Neural crest cell (in vitro differentiated cells): ENCODE results near the gene SWAP70. TPM values are rescaled to one million over a fixed set of nuclear protein-coding genes. Genes with fewer than 3 reads are reported as not detected.

Experiments used
- DNase-seq: peaks from one replicate; pipeline ENCODE4 v3.0.0; 2021; ENCODE audit warnings: low read depth, mixed read lengths, low spot score
- H3K27ac Mint-ChIP-seq: one replicate; pipeline ENCODE4 v1.8.0; 2021; ENCODE audit warnings: mild to moderate bottlenecking, mixed read lengths; ENCODE audit not compliant: unreplicated experiment
- H3K27me3 Mint-ChIP-seq: 2 replicates; pipeline ENCODE4 v1.8.0; 2021; ENCODE audit warnings: low read depth, mild to moderate bottlenecking, mixed read lengths
- H3K36me3 Mint-ChIP-seq: 2 replicates; pipeline ENCODE4 v1.8.0; 2021; ENCODE audit warnings: low read depth, mild to moderate bottlenecking, mixed read lengths
- H3K4me1 Mint-ChIP-seq: 2 replicates; pipeline ENCODE4 v1.8.0; 2021; ENCODE audit warnings: mixed read lengths
- H3K4me3 Mint-ChIP-seq: one replicate; pipeline ENCODE4 v1.8.0; 2021; ENCODE audit warnings: mild to moderate bottlenecking, mixed read lengths
- H3K9me3 Mint-ChIP-seq: 2 replicates; pipeline ENCODE4 v1.8.0; 2021; ENCODE audit warnings: mixed read lengths
- total RNA-seq: library from RNA; stranded (reverse); gene quantifications from 2 replicates; pipeline ENCODE4 v1.2.1, GENCODE V29; 2021
- TF ChIP-seq, protein P1 (sequence below): fragments of 200-600 bp; sonication (generic); conservative IDR thresholded peaks from 2 replicates; pipeline ENCODE4 v1.5.0; 2021; ENCODE audit warnings: antibody characterized with exemption, mild to moderate bottlenecking

SWAP70 gene
- total RNA-seq, 1 donor from 2014 or later = 18.1 TPM

DNA sequence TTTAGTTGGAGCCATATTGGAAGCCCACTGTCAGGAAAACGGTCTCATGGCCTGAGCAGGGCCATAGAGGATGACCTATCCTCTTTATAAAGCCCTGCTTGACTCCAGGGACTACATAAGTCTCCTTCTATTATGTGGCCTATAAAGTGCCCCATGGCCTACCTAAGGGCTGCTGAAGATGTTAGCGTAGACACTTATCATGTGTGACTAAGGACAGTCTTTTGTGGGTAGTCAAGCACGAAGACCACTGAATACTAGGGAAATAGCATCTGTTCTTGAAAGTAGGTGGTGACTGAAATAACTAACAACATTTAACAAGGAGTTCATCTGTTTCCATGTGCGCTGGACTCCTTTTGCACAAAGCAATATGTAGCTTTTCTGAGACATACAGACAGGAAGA lies 117.1 kb downstream of the SWAP70 start:
- Mint-ChIP-seq H3K4me1 (peaks cover 4% of the 10 kb centered on the region), H3K4me3 (no peak overlapping the region), H3K9me3 (no peaks in the 10 kb centered on the region), H3K27ac (no peak overlapping the region), H3K27me3 (no peaks in the 10 kb centered on the region), H3K36me3 (peaks cover 18% of the 10 kb centered on the region)
- DNase-seq = no peak
- TF ChIP-seq, protein P1, sequence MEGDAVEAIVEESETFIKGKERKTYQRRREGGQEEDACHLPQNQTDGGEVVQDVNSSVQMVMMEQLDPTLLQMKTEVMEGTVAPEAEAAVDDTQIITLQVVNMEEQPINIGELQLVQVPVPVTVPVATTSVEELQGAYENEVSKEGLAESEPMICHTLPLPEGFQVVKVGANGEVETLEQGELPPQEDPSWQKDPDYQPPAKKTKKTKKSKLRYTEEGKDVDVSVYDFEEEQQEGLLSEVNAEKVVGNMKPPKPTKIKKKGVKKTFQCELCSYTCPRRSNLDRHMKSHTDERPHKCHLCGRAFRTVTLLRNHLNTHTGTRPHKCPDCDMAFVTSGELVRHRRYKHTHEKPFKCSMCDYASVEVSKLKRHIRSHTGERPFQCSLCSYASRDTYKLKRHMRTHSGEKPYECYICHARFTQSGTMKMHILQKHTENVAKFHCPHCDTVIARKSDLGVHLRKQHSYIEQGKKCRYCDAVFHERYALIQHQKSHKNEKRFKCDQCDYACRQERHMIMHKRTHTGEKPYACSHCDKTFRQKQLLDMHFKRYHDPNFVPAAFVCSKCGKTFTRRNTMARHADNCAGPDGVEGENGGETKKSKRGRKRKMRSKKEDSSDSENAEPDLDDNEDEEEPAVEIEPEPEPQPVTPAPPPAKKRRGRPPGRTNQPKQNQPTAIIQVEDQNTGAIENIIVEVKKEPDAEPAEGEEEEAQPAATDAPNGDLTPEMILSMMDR = no peak

DNA sequence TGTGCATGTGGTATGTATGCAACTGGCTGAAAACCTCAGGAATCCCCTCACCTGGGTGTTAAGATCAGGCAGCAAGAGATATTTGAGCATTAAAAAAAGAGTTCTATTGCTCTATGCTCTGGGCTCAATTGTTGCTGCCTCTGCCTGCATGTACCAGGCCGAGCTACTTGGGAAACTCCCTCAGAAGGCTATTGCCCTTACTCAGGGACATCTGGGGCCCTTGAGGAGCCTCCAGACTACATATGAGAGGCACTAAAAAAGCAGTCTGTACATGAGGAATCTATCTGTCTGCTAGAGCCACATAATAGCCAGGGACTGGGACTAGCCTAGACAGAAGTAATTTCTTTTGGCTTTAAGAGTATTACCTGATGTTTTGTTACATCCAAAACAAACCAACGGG lies 120.1 kb downstream of the SWAP70 start:
- Mint-ChIP-seq H3K27me3 (no peaks in the 10 kb centered on the region), H3K27ac (no peak overlapping the region), H3K4me3 (no peak overlapping the region), H3K4me1 (peaks cover 5% of the 10 kb centered on the region), H3K9me3 (no peaks in the 10 kb centered on the region), H3K36me3 (peaks cover 20% of the 10 kb centered on the region)
- DNase-seq = no peak
- TF ChIP-seq, protein P1 = no peak

DNA sequence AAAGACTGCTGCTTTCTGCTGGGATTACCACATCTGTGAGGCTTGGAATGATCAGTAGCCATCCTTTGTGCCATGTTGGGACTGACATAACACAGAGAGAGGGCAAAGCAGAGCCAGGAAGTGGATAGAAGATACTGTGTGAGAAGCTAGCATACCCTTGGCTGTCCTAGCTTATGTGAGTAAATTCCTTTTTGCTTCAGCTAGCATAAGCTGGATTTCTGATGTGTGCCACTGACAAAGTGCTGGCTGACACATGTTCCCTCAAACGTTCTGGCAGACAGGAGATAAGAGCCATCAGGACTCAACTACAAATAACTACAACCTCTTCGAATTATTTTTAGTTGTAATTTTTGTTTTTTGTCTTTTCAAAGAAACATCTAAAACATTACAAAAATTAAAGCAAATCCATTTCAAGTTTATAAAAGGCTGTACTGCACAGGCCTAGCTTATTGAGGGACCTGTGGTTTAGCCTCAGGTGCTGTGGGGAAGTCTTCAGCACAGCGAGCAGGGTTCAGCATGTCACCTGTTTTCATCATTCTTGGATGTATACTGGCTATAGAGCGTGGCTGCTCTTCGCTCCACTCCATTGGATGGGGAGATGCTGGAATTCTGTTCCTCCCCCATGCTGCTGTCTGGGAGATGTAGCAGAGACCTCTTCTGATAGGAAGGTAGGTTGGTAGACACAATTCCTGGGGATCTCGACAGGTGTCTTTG lies 120.9 kb downstream of the SWAP70 start:
- TF ChIP-seq, protein P1 = no peak
- Mint-ChIP-seq H3K4me1 (peaks cover 5% of the 10 kb centered on the region), H3K4me3 (no peak overlapping the region), H3K27me3 (no peaks in the 10 kb centered on the region), H3K9me3 (no peaks in the 10 kb centered on the region), H3K27ac (no peak overlapping the region), H3K36me3 (peaks cover 20% of the 10 kb centered on the region)
- DNase-seq = no peak

DNA sequence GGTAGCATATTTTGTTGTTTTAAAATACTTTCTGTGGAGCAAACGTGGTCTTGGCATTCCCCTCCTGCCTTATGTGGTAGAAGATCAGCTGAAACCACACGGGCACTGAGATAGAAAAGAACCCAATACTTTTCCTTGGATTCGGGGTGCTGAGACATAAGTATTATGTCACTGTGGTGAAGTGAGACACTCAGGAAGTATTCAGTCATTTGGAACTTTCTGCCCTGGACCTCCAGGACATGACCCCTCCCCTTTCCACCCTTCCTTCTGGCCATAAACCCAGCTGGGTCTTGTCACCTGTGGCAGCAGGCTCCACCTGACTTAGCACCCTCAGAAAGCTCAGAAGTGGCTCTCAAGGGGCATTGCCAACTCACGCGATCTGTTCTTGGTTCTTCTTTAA lies 123.4 kb downstream of the SWAP70 start:
- H3K36me3 Mint-ChIP-seq = peaks cover 8% of the 10 kb centered on the region
- peaks cover 5% of the 10 kb centered on the region for H3K4me1 Mint-ChIP-seq
- H3K27ac Mint-ChIP-seq = no peak overlapping the region
- TF ChIP-seq, protein P1 = no peak
- H3K4me3 Mint-ChIP-seq = no peak overlapping the region
- H3K9me3 Mint-ChIP-seq = no peaks in the 10 kb centered on the region
- no peak for DNase-seq
- H3K27me3 Mint-ChIP-seq = no peaks in the 10 kb centered on the region

DNA sequence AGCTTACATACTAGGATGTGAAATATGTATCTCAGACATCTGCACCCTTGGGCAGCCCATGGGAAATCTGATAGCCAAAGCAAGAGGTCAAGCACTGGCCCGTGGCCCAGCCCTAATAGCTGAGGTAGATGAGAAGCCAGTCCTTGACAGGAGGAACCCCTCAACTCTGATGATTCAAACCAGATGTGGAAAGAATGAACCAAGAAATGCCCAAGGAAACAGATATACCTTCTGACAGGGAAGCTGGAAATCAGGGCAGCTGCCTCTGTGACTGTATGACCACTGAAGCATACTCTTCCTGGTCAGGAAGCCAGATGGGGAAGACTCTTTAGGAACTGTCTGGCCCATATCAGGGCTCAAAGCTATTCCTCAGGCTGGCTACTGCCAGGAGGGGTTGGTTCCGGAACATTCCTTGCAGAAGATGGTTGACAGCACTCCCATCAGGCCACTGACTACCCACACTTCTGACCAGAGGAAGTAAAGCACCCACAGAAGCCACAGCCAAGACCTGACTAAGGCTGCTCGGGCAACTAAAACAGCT lies 124.2 kb downstream of the SWAP70 start:
- DNase-seq = no peak
- TF ChIP-seq, protein P1 = no peak
- Mint-ChIP-seq H3K27me3 (no peaks in the 10 kb centered on the region), H3K36me3 (peaks cover 8% of the 10 kb centered on the region), H3K27ac (peak overlapping the region; percentile 27), H3K9me3 (no peaks in the 10 kb centered on the region), H3K4me3 (no peak overlapping the region), H3K4me1 (peaks cover 5% of the 10 kb centered on the region)
